HepG2 (cell line): ENCODE results near the gene COX4I1. TPM values are rescaled to one million over a fixed set of nuclear protein-coding genes. Genes with fewer than 3 reads are reported as not detected.

Experiments used
- ATAC-seq: fragments of 200-7000 bp; cut with Tn5 transposase; 3 replicates; pipeline ENCODE4 v1.9.1; 2020; ENCODE audit warnings: mild to moderate bottlenecking, moderate library complexity
- BruUV-seq: library from RNA; stranded (reverse); fragments of 400-500 nt; replicated peaks from 2 replicates; lab custom pipeline; 2021; lab: Mats Ljungman, UMichigan
- CTCF ChIA-PET: fragments of 300-600 bp; formaldehyde crosslinking; extraction: SDS; loops from one replicate; lab custom pipeline; 2021; ENCODE audit warnings: low total read pairs, inconsistent platforms, low intra/inter-chr PET ratio; lab: Yijun Ruan, JAX
- POLR2A ChIA-PET: fragments of 350-600 bp; sonication (Branson Sonifier 250); formaldehyde crosslinking; loops from one replicate; lab custom pipeline; 2020; ENCODE audit warnings: antibody characterized with exemption, inconsistent platforms; lab: Yijun Ruan, JAX
- DNase-seq: peaks from one replicate; pipeline ENCODE4 v3.0.0-alpha.2; 2015; ENCODE audit warnings: low spot score
- FAIRE-seq: peaks from 3 replicates; lab custom pipeline; 2011; peaks lifted over from hg19 to GRCh38; lab: Jason Lieb, UNC
- H2AFZ ChIP-seq: one replicate; pipeline ENCODE4 v1.6.1; 2011; ENCODE audit warnings: low read length, inconsistent platforms
- H3K27ac ChIP-seq: fragments of 300-600 bp; 3 replicates; pipeline ENCODE4 v1.8.0; 2011; ENCODE audit warnings: mixed run types, mild to moderate bottlenecking, mixed read lengths, low read length, inconsistent platforms; ENCODE audit not compliant: insufficient read depth; ENCODE audit errors: extremely low read length
- H3K27me3 ChIP-seq, 2 experiments: fragments of 200-600 bp in 1 of 2; 2 replicates in 1 of 2; 3 replicates in 1 of 2; pipeline versions ENCODE4 v1.6.0 to v1.8.0; 2011; ENCODE audit warnings: low read length in 2 of 2, mild to moderate bottlenecking in 2 of 2, moderate library complexity in 2 of 2, inconsistent platforms in 1 of 2; ENCODE audit not compliant: insufficient read depth in 2 of 2, control insufficient read depth in 1 of 2
- H3K36me3 ChIP-seq, 2 experiments: fragments of 200-600 bp in 1 of 2; replicated peaks in 1 of 2; 2 replicates in 1 of 2; 3 replicates in 1 of 2; pipeline versions ENCODE4 v1.5.1 to v1.8.0; 2011; ENCODE audit warnings: low read length in 2 of 2, inconsistent platforms in 1 of 2; ENCODE audit not compliant: insufficient read depth in 2 of 2, control insufficient read depth in 1 of 2
- H3K4me1 ChIP-seq: 2 replicates; pipeline ENCODE4 v1.5.1; 2012; ENCODE audit warnings: low read length, inconsistent platforms; ENCODE audit not compliant: insufficient read depth
- H3K4me2 ChIP-seq: 2 replicates; pipeline ENCODE4 v1.6.0; 2011; ENCODE audit warnings: low read depth, low read length, inconsistent platforms
- H3K4me3 ChIP-seq, 3 experiments: fragments of 200-600 bp in 1 of 3; sonication (generic), shearing (Covaris generic) in 1 of 3; replicated peaks in 1 of 3; 2 replicates each; pipeline ENCODE4 v1.5.1; 2011 to 2016; ENCODE audit warnings: low read length in 3 of 3, inconsistent platforms in 2 of 3, low read depth in 2 of 3, mild to moderate bottlenecking in 2 of 3, control low read depth in 1 of 3, mixed read lengths in 1 of 3; ENCODE audit not compliant: insufficient read depth in 1 of 3
- H3K79me2 ChIP-seq: one replicate; pipeline ENCODE4 v1.6.1; 2011; ENCODE audit warnings: low read length, inconsistent platforms; ENCODE audit not compliant: insufficient read depth
- H3K9ac ChIP-seq: 2 replicates; pipeline ENCODE4 v1.6.0; 2011; ENCODE audit warnings: mild to moderate bottlenecking, low read depth, low read length, inconsistent platforms; ENCODE audit not compliant: insufficient read depth
- H3K9me3 ChIP-seq: 2 replicates; pipeline ENCODE4 v1.5.1; 2012; ENCODE audit warnings: mild to moderate bottlenecking, low read length
- H4K20me1 ChIP-seq: 2 replicates; pipeline ENCODE4 v1.6.0; 2011; ENCODE audit warnings: inconsistent platforms, mild to moderate bottlenecking, low read length, moderate library complexity; ENCODE audit not compliant: insufficient read depth
- ATF1 ChIP-seq: IDR thresholded peaks from 2 replicates; pipeline ENCODE4 v1.6.1; 2016; ENCODE audit warnings: mild to moderate bottlenecking, control low read depth
- CENPX ChIP-seq: sonication (generic); formaldehyde crosslinking; IDR thresholded peaks from 2 replicates; pipeline ENCODE4 v1.9.0; 2021; ENCODE audit warnings: mild to moderate bottlenecking, missing genetic modification reagents, moderate library complexity
- CTCF ChIP-seq: sonication (generic); formaldehyde crosslinking; IDR thresholded peaks from 2 replicates; pipeline ENCODE4 v1.5.0; 2020; ENCODE audit warnings: mild to moderate bottlenecking, missing genetic modification reagents, moderate library complexity
- HDAC6 ChIP-seq: fragments of 200-600 bp; sonication (generic); IDR thresholded peaks from 2 replicates; pipeline ENCODE4 v1.7.0; 2017; ENCODE audit warnings: mild to moderate bottlenecking, antibody characterized with exemption, low read length, low read depth
- JARID2 ChIP-seq: sonication (generic); formaldehyde crosslinking; IDR thresholded peaks from 2 replicates; pipeline ENCODE4 v1.8.1; 2023; ENCODE audit warnings: missing genetic modification reagents, inconsistent platforms; ENCODE audit not compliant: insufficient replicate concordance
- JUND ChIP-seq: sonication (generic); formaldehyde crosslinking; IDR thresholded peaks from 2 replicates; pipeline ENCODE4 v1.8.0; 2022; ENCODE audit warnings: mild to moderate bottlenecking, missing genetic modification reagents
- KDM5B ChIP-seq: sonication (generic); formaldehyde crosslinking; IDR thresholded peaks from 2 replicates; pipeline ENCODE4 v1.4.0; 2020; ENCODE audit warnings: missing genetic modification reagents, mild to moderate bottlenecking, borderline replicate concordance
- KLF12 ChIP-seq: sonication (generic); formaldehyde crosslinking; IDR thresholded peaks from 2 replicates; pipeline ENCODE4 v1.4.0; 2020; ENCODE audit warnings: missing genetic modification reagents, borderline replicate concordance
- NFRKB ChIP-seq: fragments of 450-650 bp; IDR thresholded peaks from 2 replicates; pipeline ENCODE4 v1.6.1; 2017
- NRL ChIP-seq: sonication (generic); formaldehyde crosslinking; IDR thresholded peaks from 2 replicates; pipeline ENCODE4 v1.5.0; 2020; ENCODE audit warnings: missing genetic modification reagents, mild to moderate bottlenecking, moderate library complexity, borderline replicate concordance
- SCMH1 ChIP-seq: sonication (generic); formaldehyde crosslinking; IDR thresholded peaks from 2 replicates; pipeline ENCODE4 v1.9.0; 2021; ENCODE audit warnings: missing genetic modification reagents, mild to moderate bottlenecking, borderline replicate concordance
- SOX13 ChIP-seq, 3 experiments: fragments of 450-650 bp in 1 of 3; sonication (generic) in 1 of 3; formaldehyde crosslinking in 1 of 3; IDR thresholded peaks in 2 of 3; conservative IDR thresholded peaks in 1 of 3; 2 replicates each; pipeline versions ENCODE4 v1.5.0 to v1.6.1; 2016 to 2020; ENCODE audit warnings: antibody characterized with exemption in 1 of 3, mild to moderate bottlenecking in 1 of 3, missing compliant biosample characterization in 1 of 3, missing genetic modification reagents in 1 of 3, moderate library complexity in 1 of 3
- TCF12 ChIP-seq, 2 experiments: fragments of 450-650 bp in 1 of 2; sonication (generic) in 1 of 2; formaldehyde crosslinking in 1 of 2; IDR thresholded peaks; 2 replicates each; pipeline versions ENCODE4 v1.6.1 to v1.8.0; 2017 to 2022; ENCODE audit warnings: antibody characterized with exemption in 1 of 2, mild to moderate bottlenecking in 1 of 2, missing genetic modification reagents in 1 of 2, moderate library complexity in 1 of 2
- YEATS2 ChIP-seq: sonication (generic); formaldehyde crosslinking; IDR thresholded peaks from 2 replicates; pipeline ENCODE4 v1.4.0; 2020; ENCODE audit warnings: missing genetic modification reagents, borderline replicate concordance
- ZMYM4 ChIP-seq: sonication (generic); formaldehyde crosslinking; IDR thresholded peaks from 2 replicates; pipeline ENCODE4 v1.8.1; 2023; ENCODE audit warnings: mild to moderate bottlenecking, missing genetic modification reagents
- ZNF549 ChIP-seq: sonication (generic); formaldehyde crosslinking; IDR thresholded peaks from 2 replicates; pipeline ENCODE4 v1.5.0; 2020; ENCODE audit warnings: missing genetic modification reagents
- ZNF562 ChIP-seq: sonication (generic); formaldehyde crosslinking; IDR thresholded peaks from 2 replicates; pipeline ENCODE4 v1.8.0; 2022; ENCODE audit warnings: missing genetic modification reagents, borderline replicate concordance
- ZNF629 ChIP-seq: sonication (generic); formaldehyde crosslinking; conservative IDR thresholded peaks from 2 replicates; pipeline ENCODE4 v1.5.0; 2020; ENCODE audit warnings: missing genetic modification reagents
- ZNF790 ChIP-seq: sonication (generic); formaldehyde crosslinking; IDR thresholded peaks from 2 replicates; pipeline ENCODE4 v1.8.0; 2022; ENCODE audit warnings: missing genetic modification reagents, mild to moderate bottlenecking, borderline replicate concordance
- WGBS: methylation state at CpG from one replicate; pipeline ENCODE4 v1.1.6; 2017; ENCODE audit warnings: low lambda C conversion rate; 5-methylcytosine and 5-hydroxymethylcytosine counted together
- in situ Hi-C: cut with HindIII; loops from 2 replicates; pipeline ENCODE4 v1.10.0; 2017; ENCODE audit warnings: low pct_unique_long_range_greater_than_20kb; ENCODE audit not compliant: extremely low pct_ligation_motif_present
- intact Hi-C: fragments of 100-400 bp; cut with micrococcal nuclease; formaldehyde crosslinking; loops from one replicate; pipeline ENCODE4 v1.10.0; 2022; ENCODE audit not compliant: unreplicated experiment
- polyA plus RNA-seq, 8 experiments: library from polyadenylated mRNA; depleted of rRNA in 3 of 8; stranded (reverse) in 7 of 8; unstranded in 1 of 8; fragments of >200 nt; fragmentation: Illumina TruSeq in 4 of 8; extraction: Trizol in 4 of 8; gene quantifications; 2 replicates each; pipeline versions ENCODE4 v1.2.1 to v1.2.3, GENCODE V29; 2011 to 2016; ENCODE audit warnings: low read depth in 4 of 8, missing spikeins in 1 of 8, mixed read lengths in 1 of 8; ENCODE audit not compliant: insufficient read depth in 1 of 8
- total RNA-seq, 5 experiments: library from RNA; depleted of rRNA; stranded (reverse); fragments of >200 nt; fragmentation: Illumina TruSeq; extraction: Trizol; gene quantifications; 2 replicates each; pipeline ENCODE4 v1.2.3, GENCODE V29; 2016; ENCODE audit warnings: low read depth in 1 of 5

Gene COX4I1
- total and polyA plus RNA-seq, 2 of the 13 experiments (the other 11 are each of a cell fraction or from before 2014, with no cell fraction given), result 658 to 902 TPM

- BruUV-seq, result no TSS peak
- no peak for DNase-seq
- H3K9ac ChIP-seq, result no peak overlapping the region
- TF ChIP-seq ZNF629 (CRISPR knock-in tag) (peak; percentile 49), SCMH1 (no peak), KDM5B (CRISPR knock-in tag) (0 out of 2 replicates have a peak, but pooled peaks have one; percentile 2), ATF1 (CRISPR knock-in tag) (no peak), NFRKB (no peak), TCF12 (IDR thresholded peaks at IDR 0.05) (no peak), TCF12 (CRISPR knock-in tag; IDR thresholded peaks at IDR 0.05) (0 out of 2 replicates have a peak, but pooled peaks have one; percentile 5), SOX13 (IDR thresholded peaks at IDR 0.05) (no peak), SOX13 (CRISPR knock-in tag; conservative IDR thresholded peaks at IDR 0.05 in 1 of 2, IDR thresholded peaks at IDR 0.05 in 1 of 2) (no peak), JARID2 (no peak), ZNF790 (CRISPR knock-in tag) (0 out of 2 replicates have a peak, but pooled peaks have one; percentile 1), KLF12 (CRISPR knock-in tag) (no peak), ZNF549 (CRISPR knock-in tag) (no peak), YEATS2 (CRISPR knock-in tag) (no peak), JUND (peak; percentile 15; the same call in 1 of the 2 replicates), CTCF (CRISPR knock-in tag) (no peak), NRL (no peak), HDAC6 (no peak), ZNF562 (CRISPR knock-in tag) (no peak), CENPX (CRISPR knock-in tag) (no peak), ZMYM4 (no peak)
These were observed 49.9 kb downstream of the COX4I1 start for GRCh38 chr16:85849388-85849787.

More at GRCh38 chr16:85849388-85849787, 49.9 kb downstream of the COX4I1 start:
- in situ Hi-C loops (no loop called here), intact Hi-C loops (no loop called here)
- CTCF ChIA-PET, result no interaction called here
- H3K27me3 ChIP-seq, result peaks cover 0 to 3% of the 10 kb centered on the region in 2 experiments; a peak in 2 of 5 replicates
- H3K4me3 ChIP-seq, result no peak overlapping the region
- no peaks in the 10 kb centered on the region for H3K36me3 ChIP-seq
- H3K4me1 ChIP-seq, result peaks cover 90% of the 10 kb centered on the region
- no peaks in the 10 kb centered on the region for H4K20me1 ChIP-seq
- POLR2A ChIA-PET, result interaction anchor here (1.2 kb wide), 1 partner anchor 70 kb away, joined by 4 read pairs; no protein-coding TSS in a partner anchor
- ATAC-seq (no peak), FAIRE-seq (no peak)
- no peaks in the 10 kb centered on the region for H3K79me2 ChIP-seq
- no peak overlapping the region for H3K27ac ChIP-seq
- no peak overlapping the region for H2AFZ ChIP-seq
- 78% methylated on average over 8 of the region's 8 CpGs for WGBS
- no peaks in the 10 kb centered on the region for H3K9me3 ChIP-seq
- peak overlapping the region; percentile 99; the same call in 1 of the 2 replicates for H3K4me2 ChIP-seq
